ENCODE measurements around the gene ATP5F1B. TPM values are rescaled to one million over a fixed set of nuclear protein-coding genes. Genes with fewer than 3 reads are reported as not detected.
A peak's percentile ranks its signal among the peaks of the same experiment; 100 is the strongest.
"Not testable (repeated sequence)": the region's sequence is repeated elsewhere in the genome, so short reads cannot be mapped to it uniquely, and the experiment has no call there.

The ATP5F1B gene
- polyA plus RNA-seq, 3 donors: 856 to 1,271 (median 990) TPM

DNA sequence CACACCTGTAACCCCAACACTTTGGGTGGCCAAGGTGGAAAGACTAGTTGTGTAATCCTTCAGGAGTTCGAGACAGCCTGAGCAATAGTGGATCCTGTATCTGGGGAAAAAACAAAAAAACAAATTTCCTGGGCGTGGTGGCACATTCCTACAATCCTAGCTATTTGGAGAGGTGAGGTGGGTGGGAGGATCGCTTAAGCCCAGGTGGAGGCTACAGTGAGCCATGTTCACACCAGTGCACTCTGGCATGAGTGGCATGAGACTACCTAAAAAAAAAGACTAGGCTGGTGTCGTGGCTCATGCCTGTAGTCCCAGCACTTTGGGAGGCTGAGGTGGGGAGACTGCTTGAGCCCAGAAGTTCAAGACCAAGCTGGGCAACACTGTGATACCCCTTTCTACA, 25.1 kb upstream of the ATP5F1B start:
- no peak for DNase-seq (ENCODE audit: extremely low read depth in 1 of 11, low read depth in 9 of 11, low spot score in 4 of 11)

DNA sequence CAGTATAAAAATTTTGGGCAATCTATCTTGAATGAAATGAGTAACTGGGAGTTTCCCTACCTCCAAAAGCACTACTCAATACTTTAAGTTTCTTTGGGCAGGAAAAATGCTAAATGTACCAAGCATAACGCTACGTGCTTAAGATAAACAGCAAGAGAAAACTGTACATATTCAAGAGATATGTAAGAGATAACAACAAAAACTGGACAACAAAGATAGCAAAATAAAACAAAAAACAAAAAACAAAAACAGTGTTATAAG, 22.3 kb upstream of the ATP5F1B start:
- no peak for DNase-seq (ENCODE audit: extremely low read depth in 1 of 11, low read depth in 9 of 11, low spot score in 4 of 11)

DNA sequence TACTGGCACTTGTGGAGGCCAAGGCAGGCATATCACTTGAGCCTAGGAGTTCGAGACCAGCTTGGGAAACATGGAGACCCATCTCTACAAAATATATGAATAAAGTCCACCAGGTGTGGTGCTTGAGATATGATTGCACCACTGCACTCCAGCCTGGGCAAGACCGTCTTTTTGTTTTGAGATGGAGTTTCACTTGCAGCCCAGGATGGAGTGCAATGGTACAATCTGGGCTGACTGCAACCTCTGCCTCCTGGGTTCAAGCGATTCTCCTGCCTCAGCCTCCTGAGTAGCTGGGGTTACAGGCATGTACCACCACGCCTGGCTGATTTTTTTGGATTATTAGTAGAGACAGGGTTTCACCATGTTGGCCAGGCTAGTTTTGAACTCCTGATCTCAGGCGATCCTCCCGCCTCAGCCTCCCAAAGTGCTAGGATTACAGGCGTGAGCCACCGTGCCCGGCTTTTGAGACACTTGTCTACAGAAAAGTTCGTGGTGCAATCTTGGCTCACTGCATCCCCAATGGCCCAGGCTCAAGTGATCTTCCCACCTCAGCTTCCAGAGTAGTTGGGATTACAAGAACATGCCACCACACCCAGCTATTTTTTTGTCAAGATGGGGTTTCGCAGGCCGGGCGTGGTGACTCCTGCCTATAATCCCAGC, 16.3 kb upstream of the ATP5F1B start:
- DNase-seq (ENCODE audit: extremely low read depth in 1 of 11, low read depth in 9 of 11, low spot score in 4 of 11): no peak

DNA sequence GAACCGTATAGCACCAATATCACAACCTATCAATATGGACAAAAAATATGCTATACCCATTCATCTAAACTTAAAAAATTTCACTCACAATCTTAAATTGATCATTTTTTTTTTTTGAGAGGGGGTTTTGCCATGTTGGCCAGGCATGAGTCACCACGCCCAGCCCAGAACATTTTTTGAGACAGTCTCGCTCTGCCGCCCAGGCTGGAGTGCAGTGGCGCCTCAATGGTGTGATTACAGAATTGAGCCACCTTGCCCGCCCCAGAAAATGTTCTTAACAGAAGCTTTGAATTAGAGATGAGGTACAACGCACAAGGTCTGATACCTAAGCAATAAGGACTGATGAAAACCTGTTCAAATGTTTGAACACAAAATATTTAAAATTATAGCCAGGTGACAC, 15.8 kb upstream of the ATP5F1B start:
- DNase-seq (ENCODE audit: extremely low read depth in 1 of 11, low read depth in 9 of 11, low spot score in 4 of 11): no peak

DNA sequence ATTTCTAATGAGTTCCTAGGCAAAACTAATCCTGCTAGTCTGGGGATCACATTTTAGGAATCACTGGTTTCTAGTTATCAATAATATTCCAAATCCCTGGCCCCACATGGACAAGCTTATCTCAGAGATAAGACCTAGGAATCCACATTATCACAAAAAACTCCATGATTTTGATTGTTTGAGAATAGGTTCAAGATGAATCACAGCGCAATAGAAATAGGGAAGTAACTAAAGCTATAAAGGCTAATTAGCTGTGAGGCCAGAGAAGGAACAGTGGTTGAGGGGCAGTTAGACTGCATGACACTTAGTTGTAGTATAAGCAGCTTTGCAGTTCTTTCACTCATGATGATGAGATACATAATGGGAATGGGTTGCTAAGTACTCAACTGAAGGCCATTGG, 13.1 kb upstream of the ATP5F1B start:
- DNase-seq (ENCODE audit: extremely low read depth in 1 of 11, low read depth in 9 of 11, low spot score in 4 of 11): no peak

DNA sequence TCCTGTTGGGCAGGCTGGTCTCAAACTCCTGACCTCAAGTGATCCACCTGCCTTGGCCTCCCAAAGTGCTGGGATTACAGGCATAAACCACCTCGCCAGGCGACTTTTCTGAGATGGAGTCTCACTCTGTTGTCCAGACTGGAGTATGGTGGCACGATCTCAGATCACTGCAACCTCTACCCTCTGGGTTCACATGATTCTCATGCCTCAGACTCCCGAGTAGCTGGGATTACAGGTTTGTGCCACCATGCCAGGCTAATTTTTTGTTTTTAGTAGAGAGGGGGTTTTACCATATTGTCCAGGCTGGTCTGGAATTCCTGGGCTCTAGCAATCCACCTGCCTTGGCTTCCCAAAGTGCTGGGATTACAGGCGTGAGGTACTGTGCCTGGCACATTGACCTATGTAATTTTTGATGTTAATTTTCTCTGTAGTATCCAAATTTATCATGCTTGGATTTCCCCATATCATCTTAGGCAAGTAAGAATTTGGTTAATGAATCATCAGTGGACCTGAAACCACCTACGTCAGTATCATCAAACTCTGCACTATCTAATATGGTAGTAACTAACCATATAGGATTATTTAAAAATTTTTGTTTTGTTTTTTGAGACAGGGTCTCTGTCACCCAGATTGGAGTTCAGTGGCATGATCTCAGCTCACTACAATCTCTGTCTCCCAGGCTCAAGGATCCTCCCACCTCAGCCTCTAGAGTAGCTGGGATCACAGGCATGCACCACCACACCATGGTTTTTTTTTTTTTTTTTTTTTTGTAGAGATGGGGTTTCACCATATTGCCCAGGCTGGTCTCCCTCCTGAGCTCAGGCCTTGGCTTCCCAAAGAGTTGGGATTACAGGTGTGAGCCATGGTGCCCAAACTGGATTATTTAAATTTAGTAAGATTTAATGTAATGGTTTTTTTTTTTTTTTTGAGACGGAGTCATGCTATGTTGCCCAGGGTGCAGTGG, 11.9 kb upstream of the ATP5F1B start:
- DNase-seq (ENCODE audit: extremely low read depth in 1 of 11, low read depth in 9 of 11, low spot score in 4 of 11): no peak

DNA sequence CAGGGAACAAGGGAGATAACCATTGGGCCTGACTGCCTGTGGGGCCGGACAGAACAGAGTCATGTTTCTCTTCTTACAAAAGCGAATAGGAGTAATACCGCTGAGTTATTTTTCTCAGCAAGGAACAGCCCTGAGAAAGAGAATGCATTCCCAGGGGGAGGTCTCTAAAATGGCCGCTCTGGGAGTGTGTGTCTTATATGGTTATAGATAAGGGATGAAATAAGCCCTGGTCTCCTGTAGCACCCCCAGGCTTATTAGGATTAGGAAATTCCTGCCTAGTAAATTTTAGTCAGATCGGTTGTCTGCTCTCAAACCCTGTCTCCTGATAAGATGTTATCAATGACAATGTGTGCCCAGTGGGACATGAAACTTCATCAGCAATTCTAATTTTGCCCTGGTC, 8.0 kb upstream of the ATP5F1B start:
- DNase-seq (ENCODE audit: extremely low read depth in 1 of 11, low read depth in 9 of 11, low spot score in 4 of 11): not testable (repeated sequence)

- not testable (repeated sequence) for DNase-seq (ENCODE audit: extremely low read depth in 1 of 11, low read depth in 9 of 11, low spot score in 4 of 11)
Measured at GRCh38 chr12:56648023-56648422, 2.2 kb upstream of the ATP5F1B start.

DNA sequence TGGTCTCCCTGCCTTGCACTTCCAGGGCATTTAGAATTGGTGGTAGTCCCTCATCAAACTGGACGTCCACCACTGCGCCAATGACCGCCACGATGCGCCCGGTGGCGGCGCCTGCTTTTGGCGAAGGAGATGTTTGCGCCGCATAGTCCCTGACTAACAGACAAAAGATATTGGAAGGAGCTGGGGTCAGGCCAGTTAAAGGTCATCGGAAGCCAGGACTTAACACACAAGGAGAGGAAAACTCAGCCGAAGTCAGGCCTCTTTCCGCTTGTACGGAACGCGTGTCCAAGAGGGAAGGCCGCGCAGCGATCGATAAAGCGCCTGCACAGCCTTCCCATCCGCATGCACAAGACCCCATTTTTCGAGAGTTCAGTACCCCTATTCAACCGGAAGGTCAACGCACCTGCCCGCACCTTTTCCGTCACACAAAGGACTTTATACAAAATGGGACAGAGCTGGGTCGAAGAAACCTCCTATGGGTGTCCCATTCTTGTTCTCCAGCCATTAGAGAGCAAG, 525 bp downstream of the ATP5F1B start:
- DNase-seq (ENCODE audit: extremely low read depth in 1 of 11, low read depth in 9 of 11, low spot score in 4 of 11): no peak

- no peak for DNase-seq (ENCODE audit: extremely low read depth in 1 of 11, low read depth in 9 of 11, low spot score in 4 of 11)
Measured at GRCh38 chr12:56644654-56645053, 1.1 kb downstream of the ATP5F1B start.

DNA sequence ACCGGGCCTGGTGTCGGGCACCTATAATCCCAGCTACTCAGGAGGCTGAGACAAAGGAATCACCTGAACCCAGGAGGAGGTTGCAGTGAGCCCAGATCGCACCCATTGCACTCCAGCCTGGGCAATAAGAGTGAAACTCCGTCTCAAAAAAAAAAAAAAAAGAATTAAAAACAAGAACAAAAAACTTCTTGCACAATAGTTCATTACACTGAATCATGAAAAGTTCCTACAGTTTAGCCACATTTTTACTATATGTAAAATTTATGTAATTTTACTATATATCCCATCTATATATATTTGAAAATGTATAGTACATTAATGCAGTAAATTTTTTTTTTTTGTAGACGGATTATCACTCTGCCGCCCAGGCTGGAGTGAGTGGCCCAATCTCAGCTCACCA, 4.6 kb downstream of the ATP5F1B start:
- DNase-seq (ENCODE audit: extremely low read depth in 1 of 11, low read depth in 9 of 11, low spot score in 4 of 11): no peak

- DNase-seq (ENCODE audit: extremely low read depth in 1 of 11, low read depth in 9 of 11, low spot score in 4 of 11): no peak
Measured at GRCh38 chr12:56637621-56638020, 8.2 kb downstream of the ATP5F1B start.

DNA sequence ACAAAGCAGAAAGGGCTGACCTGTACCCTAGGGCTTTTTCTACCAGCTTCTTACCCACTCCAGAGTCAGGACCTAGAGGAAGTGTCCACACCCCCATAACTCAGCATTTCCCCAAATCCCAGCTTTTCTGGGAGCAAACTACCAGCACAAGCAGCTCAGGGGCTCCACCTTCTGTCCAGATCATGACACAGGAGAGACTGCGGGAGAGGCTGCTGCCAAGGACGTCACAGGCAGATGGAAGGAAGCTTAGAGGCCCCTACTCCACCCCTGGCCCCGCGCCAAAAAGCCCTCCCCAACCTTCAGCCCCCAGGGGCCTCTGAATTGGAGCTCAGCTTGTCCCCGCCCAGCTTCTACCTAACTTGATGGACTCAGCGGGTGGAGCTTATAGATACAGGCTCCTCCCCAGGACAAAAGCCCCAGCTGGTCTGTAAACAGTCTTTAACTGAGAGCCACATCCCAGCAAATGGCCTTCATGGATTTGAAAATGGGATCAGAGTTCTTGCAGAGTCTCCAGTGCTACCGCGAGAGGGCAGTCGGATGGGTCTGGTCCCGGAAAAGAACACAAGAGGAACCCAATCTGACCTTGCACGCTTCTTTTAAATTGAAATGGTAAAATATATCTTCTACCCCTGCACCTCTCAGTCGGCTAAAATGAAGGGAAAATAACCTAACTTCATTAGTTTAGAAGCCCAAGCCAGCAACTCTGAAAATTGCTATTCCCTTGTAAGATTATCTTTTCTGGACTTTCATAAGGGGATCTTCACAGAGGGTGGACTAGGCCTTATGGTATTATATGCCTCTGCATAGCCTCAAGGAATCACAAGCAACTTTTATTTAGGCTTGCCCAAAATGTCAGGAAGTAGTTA, 8.9 kb downstream of the ATP5F1B start:
- DNase-seq (ENCODE audit: extremely low read depth in 1 of 11, low read depth in 9 of 11, low spot score in 4 of 11): peak; percentile 94 to 99 (median 99)

DNA sequence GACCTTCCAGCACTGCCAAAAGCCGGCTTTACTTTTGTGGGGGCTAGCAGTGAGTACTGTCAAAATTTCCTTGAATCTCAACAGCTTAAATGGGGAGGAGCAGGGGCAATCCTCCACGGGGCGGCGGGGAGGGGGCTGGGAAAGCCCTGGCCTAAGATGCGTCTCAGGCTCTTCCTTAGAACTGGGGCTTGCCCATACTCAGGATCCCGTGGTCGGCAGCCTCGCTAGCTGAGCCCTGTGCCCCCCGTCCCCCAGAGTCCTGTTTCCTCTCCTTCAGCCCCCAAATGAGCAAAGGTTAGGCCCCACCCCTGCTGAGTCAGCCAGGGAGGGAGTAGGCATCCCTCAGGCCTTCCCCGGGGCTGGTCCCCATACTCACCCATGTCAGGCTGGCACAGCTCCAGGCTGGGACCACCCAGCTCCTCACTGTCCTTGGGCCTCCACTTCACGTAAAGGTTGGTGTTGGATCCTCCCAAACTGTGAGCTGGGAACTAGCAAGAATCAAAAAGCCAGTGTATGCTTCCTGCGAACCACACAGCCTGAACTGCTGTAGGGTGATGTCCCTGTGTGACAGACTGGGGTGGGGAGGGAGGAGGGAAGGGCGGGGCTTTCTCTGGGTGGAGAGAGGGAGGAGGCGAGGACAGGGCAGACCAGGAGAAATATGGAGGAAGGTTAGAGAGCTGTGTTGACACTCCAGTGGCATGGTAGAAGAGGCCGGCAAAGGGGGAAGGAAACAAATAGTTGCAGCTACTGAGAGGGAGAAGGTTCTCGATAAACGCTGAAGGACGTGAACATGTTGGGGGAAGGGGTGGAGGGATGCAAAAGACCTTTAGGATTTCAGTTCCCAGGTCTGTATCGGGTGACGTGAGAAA, 9.7 kb downstream of the ATP5F1B start:
- DNase-seq (ENCODE audit: extremely low read depth in 1 of 11, low read depth in 9 of 11, low spot score in 4 of 11): peak in 8 of 11 donors; percentile 60 to 87 (median 81)

DNA sequence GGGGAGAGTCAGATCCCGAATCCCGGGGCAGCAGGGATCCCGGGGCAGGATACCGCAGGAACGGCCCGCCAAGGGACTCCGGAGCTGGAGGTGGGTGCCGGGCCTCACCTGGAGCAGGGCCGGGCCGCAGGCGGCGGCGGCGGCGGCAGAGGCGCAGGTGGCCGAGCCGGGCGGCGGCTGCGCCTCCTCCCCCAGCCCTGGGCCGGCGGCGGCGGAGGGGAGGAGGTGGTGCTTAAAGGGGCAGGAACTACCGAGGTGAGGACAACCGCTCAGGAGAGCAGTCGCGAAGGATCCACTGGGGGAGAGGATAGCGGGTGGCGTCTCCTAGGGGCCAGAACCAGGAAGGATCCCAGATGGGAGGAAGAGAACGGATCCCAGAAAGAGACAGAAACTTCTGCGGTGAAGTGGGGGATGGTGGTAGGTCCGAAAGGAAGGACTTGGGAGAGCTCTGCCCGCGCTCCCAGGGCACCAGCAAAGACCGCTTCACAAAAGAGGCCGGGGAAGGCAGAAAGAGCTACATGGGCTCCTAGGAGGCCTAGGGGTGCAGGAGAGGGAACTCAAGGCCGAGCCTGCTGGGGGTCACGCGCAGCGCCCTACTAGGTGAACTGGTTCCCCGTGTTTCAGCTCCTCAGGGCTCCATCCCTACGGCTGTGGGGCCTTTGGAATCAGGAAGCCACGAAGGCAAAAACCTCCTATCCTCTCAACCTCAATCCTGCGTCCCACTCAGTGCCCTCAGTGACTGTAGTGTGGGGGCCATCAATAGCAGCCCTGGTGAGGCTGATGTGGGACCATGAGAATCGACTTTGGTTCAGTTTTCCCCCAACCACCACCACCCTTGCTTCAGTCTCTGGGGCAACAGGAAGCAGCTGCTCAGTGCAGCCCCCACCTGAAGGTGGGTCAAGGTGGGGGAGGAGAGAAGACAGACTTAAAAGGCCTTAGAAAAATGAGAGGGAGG, 10.7 kb downstream of the ATP5F1B start:
- peak in 5 of 11 donors; percentile 47 to 66 (median 64) for DNase-seq (ENCODE audit: extremely low read depth in 1 of 11, low read depth in 9 of 11, low spot score in 4 of 11)

DNA sequence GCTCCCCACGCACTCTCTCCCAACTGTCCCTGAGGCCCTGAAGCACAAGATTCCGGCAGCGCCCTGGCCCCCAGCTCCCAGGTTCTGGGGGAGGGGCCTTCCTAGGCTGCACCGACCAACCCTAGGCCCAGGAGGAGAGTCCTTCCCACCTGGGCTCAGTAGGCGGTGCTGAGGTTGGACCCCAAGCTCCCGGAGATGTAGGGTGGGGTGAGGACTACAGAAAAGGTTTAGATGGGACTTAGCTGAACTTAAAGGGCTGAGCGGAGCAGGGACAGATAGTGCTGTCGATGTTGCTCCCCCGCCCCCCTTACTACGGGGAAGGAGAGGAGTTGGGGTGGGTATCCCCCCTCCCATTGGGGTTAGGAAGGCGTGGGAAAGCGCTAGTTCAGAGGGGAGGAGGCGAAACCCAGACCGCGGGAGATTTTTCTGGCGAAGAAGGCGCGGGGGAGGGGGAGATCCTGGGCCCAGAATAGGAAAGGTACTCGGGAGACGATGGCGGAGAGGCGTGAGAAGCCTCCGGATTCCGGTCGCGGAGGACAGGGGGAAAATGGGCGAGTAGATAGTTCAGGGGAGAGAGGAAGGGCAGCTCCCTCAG, 11.4 kb downstream of the ATP5F1B start:
- peak in 4 of 11 donors; percentile 58 to 67 (median 63) for DNase-seq (ENCODE audit: extremely low read depth in 1 of 11, low read depth in 9 of 11, low spot score in 4 of 11)
